HCT116 (cell line): Measurements from ENCODE around the gene TPSD1. TPM values are rescaled to one million over a fixed set of nuclear protein-coding genes. Genes with fewer than 3 reads are reported as not detected.

Source experiments
- ATAC-seq: fragments of 200-7000 bp; cut with Tn5 transposase; 2 replicates; pipeline ENCODE4 v1.9.1; 2020; ENCODE audit warnings: mild to moderate bottlenecking, moderate library complexity
- BruUV-seq: library from RNA; stranded (reverse); fragments of 400-500 nt; replicated peaks from 2 replicates; lab custom pipeline; 2021; lab: Mats Ljungman, UMichigan
- CTCF ChIA-PET: fragments of 300-600 bp; sonication (Branson Sonifier 250); formaldehyde crosslinking; loops from one replicate; lab custom pipeline; 2021; ENCODE audit warnings: antibody characterized with exemption; lab: Charles Lee
- POLR2A ChIA-PET: fragments of 300-600, 350-600 bp; sonication (Branson Sonifier 250); formaldehyde crosslinking; loops from one replicate; lab custom pipeline; 2021; ENCODE audit warnings: antibody characterized with exemption; lab: Charles Lee
- RAD21 ChIA-PET, 2 experiments: fragments of 300-600 bp; sonication (Branson Sonifier 250); formaldehyde crosslinking; loops; one replicate each; lab custom pipeline; 2023; ENCODE audit warnings: low total read pairs in 2 of 2; ENCODE audit not compliant: uncharacterized antibody in 2 of 2, unreplicated experiment in 2 of 2, low non-redundant PET in 1 of 2; lab: Charles Lee
- DNase-seq: peaks from one replicate; pipeline ENCODE4 v3.0.0-alpha.2; 2010; ENCODE audit warnings: low read depth, low spot score
- H2AFZ ChIP-seq: fragments of 200-600 bp; shearing (Covaris generic), sonication (generic); 2 replicates; pipeline ENCODE4 v1.6.1; 2017; ENCODE audit warnings: low read depth, mixed run types, mixed read lengths, antibody characterized with exemption, low read length; ENCODE audit not compliant: poor library complexity, severe bottlenecking
- H3K27ac ChIP-seq: 2 replicates; pipeline ENCODE4 v1.5.1; 2012; ENCODE audit warnings: low read depth, low read length
- H3K27me3 ChIP-seq: fragments of 200-600 bp; sonication (generic); 2 replicates; pipeline ENCODE4 v1.6.1; 2016; ENCODE audit warnings: mixed run types, low read length, mixed read lengths; ENCODE audit not compliant: insufficient read depth
- H3K36me3 ChIP-seq, 2 experiments: fragments of 200-500 bp in 1 of 2; fragments of 200-600 bp in 1 of 2; sonication (Bioruptor generic) in 1 of 2; sonication (generic) in 1 of 2; 2 replicates each; pipeline versions ENCODE4 v1.5.1 to v1.6.1; 2014 to 2016; ENCODE audit warnings: low read length in 2 of 2, inconsistent platforms in 1 of 2, mixed read lengths in 1 of 2, mixed run types in 1 of 2; ENCODE audit not compliant: insufficient read depth in 2 of 2, control insufficient read depth in 1 of 2
- H3K4me1 ChIP-seq, 2 experiments: fragments of 200-600 bp in 1 of 2; sonication (generic) in 1 of 2; 2 replicates each; pipeline versions ENCODE4 v1.5.1 to v1.6.1; 2012 to 2017; ENCODE audit warnings: low read length in 2 of 2, inconsistent platforms in 1 of 2, mild to moderate bottlenecking in 1 of 2, mixed read lengths in 1 of 2, mixed run types in 1 of 2, moderate library complexity in 1 of 2; ENCODE audit not compliant: insufficient read depth in 2 of 2, control insufficient read depth in 1 of 2
- H3K4me2 ChIP-seq: fragments of 200-600 bp; sonication (generic); 2 replicates; pipeline ENCODE4 v1.6.1; 2017; ENCODE audit warnings: mixed run types, low read length, mixed read lengths
- H3K4me3 ChIP-seq, 2 experiments: fragments of 200-600 bp in 1 of 2; sonication (generic) in 1 of 2; replicated peaks in 1 of 2; 2 replicates each; pipeline ENCODE4 v1.5.1; 2011 to 2016; ENCODE audit warnings: low read length in 2 of 2, control low read depth in 1 of 2, low read depth in 1 of 2, mild to moderate bottlenecking in 1 of 2, mixed read lengths in 1 of 2, mixed run types in 1 of 2
- H3K79me2 ChIP-seq: fragments of 200-600 bp; sonication (generic); 2 replicates; pipeline ENCODE4 v1.6.1; 2017; ENCODE audit warnings: mild to moderate bottlenecking, mixed run types, low read length, moderate library complexity, mixed read lengths; ENCODE audit not compliant: insufficient read depth
- H3K9ac ChIP-seq: fragments of 200-600 bp; sonication (generic); 2 replicates; pipeline ENCODE4 v1.6.1; 2016; ENCODE audit warnings: low read length, mixed read lengths
- H3K9me2 ChIP-seq: fragments of 200-600 bp; sonication (generic), shearing (Covaris generic); 2 replicates; pipeline ENCODE4 v1.6.1; 2017; ENCODE audit warnings: mixed run types, mild to moderate bottlenecking, moderate library complexity; ENCODE audit not compliant: insufficient read depth
- H3K9me3 ChIP-seq, 2 experiments: fragments of 200-500 bp in 1 of 2; fragments of 200-600 bp in 1 of 2; sonication (Bioruptor generic) in 1 of 2; sonication (generic) in 1 of 2; 2 replicates each; pipeline ENCODE4 v1.6.1; 2014 to 2017; ENCODE audit warnings: low read length in 2 of 2, mixed read lengths in 2 of 2, inconsistent platforms in 1 of 2, low read depth in 1 of 2, mild to moderate bottlenecking in 1 of 2, mixed run types in 1 of 2, moderate library complexity in 1 of 2; ENCODE audit not compliant: control insufficient read depth in 1 of 2, insufficient read depth in 1 of 2
- H4K20me1 ChIP-seq: fragments of 200-600 bp; sonication (generic), shearing (Covaris generic); 2 replicates; pipeline ENCODE4 v1.6.1; 2017; ENCODE audit warnings: mixed run types, mild to moderate bottlenecking, moderate library complexity; ENCODE audit not compliant: insufficient read depth
- ATF3 ChIP-seq: IDR thresholded peaks from 2 replicates; pipeline ENCODE4 v1.6.1; 2012
- ELF1 ChIP-seq: IDR thresholded peaks from 2 replicates; pipeline ENCODE4 v1.6.1; 2012; ENCODE audit warnings: low read depth, borderline replicate concordance
- JUND ChIP-seq: IDR thresholded peaks from 2 replicates; pipeline ENCODE4 v1.6.1; 2012
- MAX ChIP-seq: IDR thresholded peaks from 2 replicates; pipeline ENCODE4 v1.6.1; 2012
- SIN3A ChIP-seq: IDR thresholded peaks from 2 replicates; pipeline ENCODE4 v1.6.1; 2012; ENCODE audit warnings: low read depth
- SRF ChIP-seq: IDR thresholded peaks from 2 replicates; pipeline ENCODE4 v1.6.1; 2012; ENCODE audit warnings: low read depth
- YY1 ChIP-seq: IDR thresholded peaks from 2 replicates; pipeline ENCODE4 v1.6.1; 2011; ENCODE audit warnings: low read length, low read depth, moderate library complexity, mild to moderate bottlenecking; ENCODE audit not compliant: insufficient replicate concordance; ENCODE audit errors: extremely low read depth
- ZFX ChIP-seq: fragments of 450-650 bp; IDR thresholded peaks from 2 replicates; pipeline ENCODE4 v1.6.1; 2017
- intact Hi-C: fragments of 100-400 bp; cut with micrococcal nuclease; formaldehyde crosslinking; loops from 2 replicates; pipeline ENCODE4 v1.10.0; 2022
- total RNA-seq: library from RNA; stranded (reverse); gene quantifications from one replicate; pipeline ENCODE4 v1.2.1, GENCODE V29; 2021; ENCODE audit not compliant: unreplicated experiment

TPSD1 gene
- total RNA-seq, 1 experiment from 2014 or later, result not detected

- TF ChIP-seq YY1 (no peak), SIN3A (no peak), ELF1 (no peak), MAX (no peak), ZFX (no peak), ATF3 (no peak)
- no peaks in the 10 kb centered on the region for H4K20me1 ChIP-seq
- H3K27me3 ChIP-seq, result no peaks in the 10 kb centered on the region
- no peak overlapping the region for H2AFZ ChIP-seq
- intact Hi-C loops, result no loop called here
- ATAC-seq (no peak), DNase-seq (no peak)
- H3K36me3 ChIP-seq, result no peaks in the 10 kb centered on the region
- CTCF ChIA-PET, result no interaction called here
- H3K9me2 ChIP-seq, result no peaks in the 10 kb centered on the region
- no peaks in the 10 kb centered on the region for H3K79me2 ChIP-seq
- H3K9me3 ChIP-seq, result no peaks in the 10 kb centered on the region
- POLR2A ChIA-PET, result no interaction called here
- H3K9ac ChIP-seq, result no peak overlapping the region
- H3K4me3 ChIP-seq, result no peak overlapping the region
- H3K4me2 ChIP-seq, result no peak overlapping the region
- BruUV-seq, result no TSS peak
- H3K4me1 ChIP-seq, result peaks cover 0 to 10% of the 10 kb centered on the region in 2 experiments; a peak in 1 of 4 replicates
- RAD21 ChIA-PET, result no interaction called here
- H3K27ac ChIP-seq, result no peak overlapping the region
These were observed 26.6 kb downstream of the TPSD1 start for GRCh38 chr16:1282324-1282973.

GRCh38 chr16:1283296-1283695 lies 27.4 kb downstream of the TPSD1 start:
- no peaks in the 10 kb centered on the region for H4K20me1 ChIP-seq
- intact Hi-C loops, result no loop called here
- no peak overlapping the region for H3K27ac ChIP-seq
- no peak overlapping the region for H3K4me3 ChIP-seq
- no peak overlapping the region for H3K9ac ChIP-seq
- no peaks in the 10 kb centered on the region for H3K79me2 ChIP-seq
- DNase-seq (no peak), ATAC-seq (no peak)
- ChIA-PET RAD21 (no interaction called here), POLR2A (no interaction called here), CTCF (no interaction called here)
- H3K4me2 ChIP-seq, result no peak overlapping the region; the same call in 1 of the 2 replicates
- H3K27me3 ChIP-seq, result no peaks in the 10 kb centered on the region
- TF ChIP-seq JUND (no peak), SRF (no peak), ZFX (no peak)
- BruUV-seq, result no TSS peak
- H3K9me3 ChIP-seq, result no peaks in the 10 kb centered on the region
- no peaks in the 10 kb centered on the region for H3K9me2 ChIP-seq
- H3K36me3 ChIP-seq, result no peaks in the 10 kb centered on the region
- peaks cover 0 to 10% of the 10 kb centered on the region in 2 experiments; a peak in 1 of 4 replicates for H3K4me1 ChIP-seq
- H2AFZ ChIP-seq, result no peak overlapping the region
